ENCODE measurements around the gene RPL37A. TPM values are rescaled to one million over a fixed set of nuclear protein-coding genes. Genes with fewer than 3 reads are reported as not detected.

RPL37A gene
- total RNA-seq, 2 donors from 2014 or later = 2,589 to 2,765 TPM

DNA sequence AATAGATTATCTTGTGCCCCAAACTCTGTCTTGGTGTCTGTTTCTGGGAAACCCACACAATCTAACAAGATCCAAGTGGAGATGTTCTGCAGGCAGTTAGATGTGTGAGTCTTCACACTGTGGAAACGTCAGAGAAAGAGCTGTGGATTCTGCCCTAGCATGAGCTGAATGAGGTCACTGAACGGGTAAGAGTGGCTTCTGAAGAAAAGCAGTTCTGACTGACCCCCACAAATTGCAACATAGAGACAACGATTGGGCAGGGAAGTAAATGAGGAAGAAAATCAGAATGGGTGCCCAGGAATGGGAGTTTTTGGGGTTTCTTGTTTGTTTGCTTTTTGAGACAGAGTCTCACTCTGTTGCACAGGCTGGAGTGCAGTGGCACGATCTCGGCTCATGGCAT is 12.9 kb upstream of the RPL37A start:
- peaks cover 17% of the 10 kb centered on the region for H3K36me3 Mint-ChIP-seq (ENCODE audit: low read depth)
- H3K27me3 Mint-ChIP-seq (ENCODE audit: insufficient read depth) = no peaks in the 10 kb centered on the region
- no peak overlapping the region for H3K27ac ChIP-seq (ENCODE audit: low read depth, low read length)
- H3K4me3 Mint-ChIP-seq = no peak overlapping the region
- no peaks in the 10 kb centered on the region for H3K27me3 ChIP-seq (ENCODE audit: control insufficient read depth, insufficient read depth, low read length, poor library complexity, severe bottlenecking)
- TF ChIP-seq, protein P1, sequence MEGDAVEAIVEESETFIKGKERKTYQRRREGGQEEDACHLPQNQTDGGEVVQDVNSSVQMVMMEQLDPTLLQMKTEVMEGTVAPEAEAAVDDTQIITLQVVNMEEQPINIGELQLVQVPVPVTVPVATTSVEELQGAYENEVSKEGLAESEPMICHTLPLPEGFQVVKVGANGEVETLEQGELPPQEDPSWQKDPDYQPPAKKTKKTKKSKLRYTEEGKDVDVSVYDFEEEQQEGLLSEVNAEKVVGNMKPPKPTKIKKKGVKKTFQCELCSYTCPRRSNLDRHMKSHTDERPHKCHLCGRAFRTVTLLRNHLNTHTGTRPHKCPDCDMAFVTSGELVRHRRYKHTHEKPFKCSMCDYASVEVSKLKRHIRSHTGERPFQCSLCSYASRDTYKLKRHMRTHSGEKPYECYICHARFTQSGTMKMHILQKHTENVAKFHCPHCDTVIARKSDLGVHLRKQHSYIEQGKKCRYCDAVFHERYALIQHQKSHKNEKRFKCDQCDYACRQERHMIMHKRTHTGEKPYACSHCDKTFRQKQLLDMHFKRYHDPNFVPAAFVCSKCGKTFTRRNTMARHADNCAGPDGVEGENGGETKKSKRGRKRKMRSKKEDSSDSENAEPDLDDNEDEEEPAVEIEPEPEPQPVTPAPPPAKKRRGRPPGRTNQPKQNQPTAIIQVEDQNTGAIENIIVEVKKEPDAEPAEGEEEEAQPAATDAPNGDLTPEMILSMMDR (conservative IDR thresholded peaks at IDR 0.05) = no peak
- H3K27ac Mint-ChIP-seq = no peak overlapping the region
- H3K9me3 Mint-ChIP-seq = no peaks in the 10 kb centered on the region
- no peak overlapping the region for H3K9ac ChIP-seq (ENCODE audit: extremely low read depth, low read length, poor library complexity, severe bottlenecking)
- H3K4me1 Mint-ChIP-seq = no peaks in the 10 kb centered on the region
- peaks cover 20% of the 10 kb centered on the region for H3K36me3 ChIP-seq (ENCODE audit: control insufficient read depth, insufficient read depth, low read length)
- WGBS, 2 experiments (ENCODE audit: insufficient coverage in 1 of 2, insufficient read length in 1 of 2) = 91 to 96% methylated on average over 4 to 5 of the region's 5 CpGs
- H3K4me3 ChIP-seq (ENCODE audit: low read length) = no peak overlapping the region
- no peak for DNase-seq
- H3K9me3 ChIP-seq (ENCODE audit: control insufficient read depth, low read length) = no peaks in the 10 kb centered on the region
- no peaks in the 10 kb centered on the region for H3K4me1 ChIP-seq (ENCODE audit: control insufficient read depth, insufficient read depth, low read length)

DNA sequence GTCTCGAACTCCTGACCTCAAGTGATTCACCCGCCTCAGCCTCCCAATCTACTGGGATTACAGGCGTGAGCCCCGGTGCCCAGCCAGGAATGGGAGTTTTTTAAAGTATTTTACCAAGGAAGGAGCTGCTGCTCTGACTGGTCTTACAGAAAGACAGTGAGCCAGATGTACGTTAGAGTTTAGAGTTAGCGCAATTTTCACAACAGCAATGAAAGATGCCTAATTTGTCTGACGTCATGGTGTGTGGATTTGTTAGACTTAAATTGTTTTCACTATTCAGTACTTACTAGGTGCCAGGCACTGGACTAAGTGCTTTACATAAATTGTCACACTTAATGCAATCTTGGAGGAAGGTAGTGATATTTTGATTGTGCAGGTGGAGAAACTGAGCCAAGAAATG is 12.4 kb upstream of the RPL37A start:
- H3K36me3 ChIP-seq (ENCODE audit: control insufficient read depth, insufficient read depth, low read length) = peaks cover 18% of the 10 kb centered on the region
- Mint-ChIP-seq H3K27ac (no peak overlapping the region), H3K9me3 (no peaks in the 10 kb centered on the region), H3K4me1 (no peaks in the 10 kb centered on the region), H3K36me3 (ENCODE audit: low read depth) (peaks cover 15% of the 10 kb centered on the region), H3K27me3 (ENCODE audit: insufficient read depth) (no peaks in the 10 kb centered on the region), H3K4me3 (no peak overlapping the region)
- no peak overlapping the region for H3K27ac ChIP-seq (ENCODE audit: low read depth, low read length)
- H3K9ac ChIP-seq (ENCODE audit: extremely low read depth, low read length, poor library complexity, severe bottlenecking) = no peak overlapping the region
- no peaks in the 10 kb centered on the region for H3K27me3 ChIP-seq (ENCODE audit: control insufficient read depth, insufficient read depth, low read length, poor library complexity, severe bottlenecking)
- WGBS, 2 experiments (ENCODE audit: insufficient coverage in 1 of 2, insufficient read length in 1 of 2) = 96 to 98% methylated on average over 7 of the region's 7 CpGs
- H3K4me3 ChIP-seq (ENCODE audit: low read length) = no peak overlapping the region
- TF ChIP-seq, protein P1 (conservative IDR thresholded peaks at IDR 0.05) = no peak
- H3K4me1 ChIP-seq (ENCODE audit: control insufficient read depth, insufficient read depth, low read length) = no peaks in the 10 kb centered on the region
- no peaks in the 10 kb centered on the region for H3K9me3 ChIP-seq (ENCODE audit: control insufficient read depth, low read length)
- no peak for DNase-seq

DNA sequence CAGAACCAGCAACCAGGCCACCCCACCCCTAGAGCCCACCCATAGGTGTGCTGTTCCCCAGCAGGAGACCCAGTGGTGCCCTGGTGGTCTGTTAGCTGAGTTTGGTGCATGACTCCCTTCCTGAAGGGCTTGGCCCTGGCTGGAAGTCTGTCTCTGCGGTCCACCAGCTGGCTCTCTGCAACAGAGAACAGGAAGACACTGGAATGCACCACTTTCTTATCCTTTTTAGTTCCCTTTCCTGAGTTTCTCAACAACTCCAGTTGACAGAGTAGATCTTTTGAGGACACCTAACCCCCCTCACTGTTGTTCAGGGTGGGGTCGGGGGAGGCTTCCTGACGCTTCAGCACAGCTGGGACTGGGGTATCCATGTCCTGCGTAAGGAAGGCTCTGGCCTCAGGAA is 11.9 kb upstream of the RPL37A start:
- DNase-seq = no peak
- H3K27ac Mint-ChIP-seq = no peak overlapping the region
- no peaks in the 10 kb centered on the region for H3K27me3 Mint-ChIP-seq (ENCODE audit: insufficient read depth)
- whole genome bisulfite sequencing, 2 experiments (ENCODE audit: insufficient coverage in 1 of 2, insufficient read length in 1 of 2) = 67 to 73% methylated on average over 3 to 4 of the region's 4 CpGs
- TF ChIP-seq, protein P1 (conservative IDR thresholded peaks at IDR 0.05) = no peak
- no peaks in the 10 kb centered on the region for H3K27me3 ChIP-seq (ENCODE audit: control insufficient read depth, insufficient read depth, low read length, poor library complexity, severe bottlenecking)
- H3K27ac ChIP-seq (ENCODE audit: low read depth, low read length) = no peak overlapping the region
- no peak overlapping the region for H3K4me3 Mint-ChIP-seq
- H3K9ac ChIP-seq (ENCODE audit: extremely low read depth, low read length, poor library complexity, severe bottlenecking) = no peak overlapping the region
- H3K4me1 ChIP-seq (ENCODE audit: control insufficient read depth, insufficient read depth, low read length) = no peaks in the 10 kb centered on the region
- no peak overlapping the region for H3K4me3 ChIP-seq (ENCODE audit: low read length)
- peaks cover 16% of the 10 kb centered on the region for H3K36me3 ChIP-seq (ENCODE audit: control insufficient read depth, insufficient read depth, low read length)
- peaks cover 13% of the 10 kb centered on the region for H3K36me3 Mint-ChIP-seq (ENCODE audit: low read depth)
- no peaks in the 10 kb centered on the region for H3K9me3 ChIP-seq (ENCODE audit: control insufficient read depth, low read length)
- no peaks in the 10 kb centered on the region for H3K9me3 Mint-ChIP-seq
- H3K4me1 Mint-ChIP-seq = no peaks in the 10 kb centered on the region

Measured in endodermal cell (in vitro differentiated cells).